ENCODE results near the gene FSTL4. TPM values are rescaled to one million over a fixed set of nuclear protein-coding genes. Genes with fewer than 3 reads are reported as not detected.

Gene FSTL4
- total RNA-seq, 1 donor from 2014 or later = 0.67 TPM

- Histone ChIP-seq H3K9me3 (no peaks in the 10 kb centered on the region), H3K36me3 (no peaks in the 10 kb centered on the region), H3K27ac (no peak overlapping the region), H3K4me1 (no peaks in the 10 kb centered on the region), H3K27me3 (no peaks in the 10 kb centered on the region), H3K4me3 (no peak overlapping the region)
- ATAC-seq = no peak
- no peak for DNase-seq
- TF ChIP-seq CTCF (IDR thresholded peaks at IDR 0.05) = no peak
- intact Hi-C loops (cut with DNase I) = no loop called here
These were observed 225.7 kb downstream of the FSTL4 start for GRCh38 chr5:133386662-133387061.

GRCh38 chr5:133385346-133385745 lies 227.0 kb downstream of the FSTL4 start:
- Histone ChIP-seq H3K4me3 (no peak overlapping the region), H3K27ac (no peak overlapping the region), H3K4me1 (no peaks in the 10 kb centered on the region), H3K27me3 (no peaks in the 10 kb centered on the region), H3K36me3 (no peaks in the 10 kb centered on the region), H3K9me3 (no peaks in the 10 kb centered on the region)
- no peak for DNase-seq
- intact Hi-C loops (cut with DNase I) = no loop called here
- ATAC-seq = no peak
- TF ChIP-seq CTCF (IDR thresholded peaks at IDR 0.05) = no peak

- no peak overlapping the region for H3K27ac ChIP-seq
- peak; percentile 26 for ATAC-seq
- DNase-seq = no peak
These were observed 227.4 kb downstream of the FSTL4 start for GRCh38 chr5:133384903-133385302.

GRCh38 chr5:133384120-133384855 lies 228.1 kb downstream of the FSTL4 start:
- Histone ChIP-seq H3K9me3 (no peaks in the 10 kb centered on the region), H3K27ac (no peak overlapping the region), H3K27me3 (no peaks in the 10 kb centered on the region), H3K4me3 (no peak overlapping the region), H3K4me1 (no peaks in the 10 kb centered on the region), H3K36me3 (no peaks in the 10 kb centered on the region)
- intact Hi-C loops (cut with DNase I) = no loop called here
- no peak for ATAC-seq
- TF ChIP-seq CTCF (IDR thresholded peaks at IDR 0.05) = no peak
- DNase-seq = no peak

More at GRCh38 chr5:133384903-133385302, 227.4 kb downstream of the FSTL4 start:
- Histone ChIP-seq H3K9me3 (no peaks in the 10 kb centered on the region), H3K4me3 (no peak overlapping the region), H3K36me3 (no peaks in the 10 kb centered on the region), H3K27me3 (no peaks in the 10 kb centered on the region), H3K4me1 (no peaks in the 10 kb centered on the region)
- TF ChIP-seq CTCF (IDR thresholded peaks at IDR 0.05) = no peak
- intact Hi-C loops (cut with DNase I) = no loop called here

- ATAC-seq = no peak
- intact Hi-C loops (cut with DNase I) = no loop called here
- no peak for DNase-seq
- no peaks in the 10 kb centered on the region for H3K9me3 ChIP-seq
- H3K27me3 ChIP-seq = no peaks in the 10 kb centered on the region
- TF ChIP-seq CTCF (IDR thresholded peaks at IDR 0.05) = no peak
- no peaks in the 10 kb centered on the region for H3K36me3 ChIP-seq
- H3K4me1 ChIP-seq = no peaks in the 10 kb centered on the region
- no peak overlapping the region for H3K27ac ChIP-seq
- no peak overlapping the region for H3K4me3 ChIP-seq
These were observed 228.8 kb downstream of the FSTL4 start for GRCh38 chr5:133383580-133383939.
